GM12878 (cell line): ENCODE measurements around the gene GSTA4. TPM values are rescaled to one million over a fixed set of nuclear protein-coding genes. Genes with fewer than 3 reads are reported as not detected.
A peak's percentile ranks its signal among the peaks of the same experiment; 100 is the strongest.

Source experiments
- BHLHE40 ChIP-seq, 2 experiments: fragments of 450-650 bp in 1 of 2; IDR thresholded peaks; 2 replicates each; pipeline ENCODE4 v1.6.1; 2011 to 2017; ENCODE audit warnings: low read depth in 2 of 2, borderline replicate concordance in 1 of 2, improper control_type of control experiment in 1 of 2, low read length in 1 of 2, mild to moderate bottlenecking in 1 of 2
- BMI1 ChIP-seq: fragments of 450-650 bp; IDR thresholded peaks from 2 replicates; pipeline ENCODE4 v1.6.1; 2016; ENCODE audit warnings: mild to moderate bottlenecking, moderate library complexity, borderline replicate concordance
- CBX5 ChIP-seq: sonication (generic); IDR thresholded peaks from 2 replicates; pipeline ENCODE4 v1.6.1; 2016; ENCODE audit warnings: low read depth, moderate library complexity, mild to moderate bottlenecking, inconsistent platforms
- CREM ChIP-seq: IDR thresholded peaks from 2 replicates; pipeline ENCODE4 v1.6.1; 2014; ENCODE audit warnings: antibody characterized with exemption, low read depth
- ESRRA ChIP-seq: IDR thresholded peaks from 2 replicates; pipeline ENCODE4 v1.6.1; 2012; ENCODE audit warnings: mild to moderate bottlenecking, low read length, improper control_type of control experiment
- HDAC2 ChIP-seq: fragments of 200-600 bp; sonication (generic); IDR thresholded peaks from 2 replicates; pipeline ENCODE4 v1.6.1; 2017
- MEF2B ChIP-seq: fragments of 450-650 bp; IDR thresholded peaks from 2 replicates; pipeline ENCODE4 v1.6.1; 2018; ENCODE audit warnings: mild to moderate bottlenecking, moderate library complexity; ENCODE audit not compliant: partially characterized antibody, poor library complexity, severe bottlenecking
- POLR2A ChIP-seq: IDR thresholded peaks from 2 replicates; pipeline ENCODE4 v1.6.1; 2011; ENCODE audit warnings: low read depth, mild to moderate bottlenecking, low read length
- POU2F2 ChIP-seq: IDR thresholded peaks from 3 replicates; pipeline ENCODE4 v1.6.1; 2011; ENCODE audit warnings: low read depth, mild to moderate bottlenecking, low read length, borderline replicate concordance
- RB1 ChIP-seq: fragments of 450-650 bp; formaldehyde crosslinking; IDR thresholded peaks from 2 replicates; pipeline ENCODE4 v1.6.1; 2017; ENCODE audit warnings: mild to moderate bottlenecking, borderline replicate concordance
- RUNX3 ChIP-seq: IDR thresholded peaks from 2 replicates; pipeline ENCODE4 v1.6.1; 2012; ENCODE audit warnings: low read length, inconsistent platforms
- SMAD5 ChIP-seq: IDR thresholded peaks from 2 replicates; pipeline ENCODE4 v1.6.1; 2016; ENCODE audit warnings: antibody characterized with exemption, low read depth
- SMC3 ChIP-seq: IDR thresholded peaks from 2 replicates; pipeline ENCODE4 v1.6.1; 2011; ENCODE audit warnings: low read length, improper control_type of control experiment, borderline replicate concordance
- ZBED1 ChIP-seq: IDR thresholded peaks from 2 replicates; pipeline ENCODE4 v1.6.1; 2016; ENCODE audit warnings: borderline replicate concordance
- ZNF207 ChIP-seq: fragments of 450-650 bp; IDR thresholded peaks from 2 replicates; pipeline ENCODE4 v1.6.1; 2014; ENCODE audit warnings: antibody characterized with exemption, mild to moderate bottlenecking, borderline replicate concordance
- ZNF24 ChIP-seq: fragments of 450-650 bp; IDR thresholded peaks from 2 replicates; pipeline ENCODE4 v1.6.1; 2017; ENCODE audit warnings: antibody characterized with exemption, mild to moderate bottlenecking
- ZNF592 ChIP-seq: fragments of 450-650 bp; IDR thresholded peaks from 2 replicates; pipeline ENCODE4 v1.6.1; 2017; ENCODE audit warnings: mild to moderate bottlenecking, moderate library complexity
- ZNF687 ChIP-seq: fragments of 450-650 bp; IDR thresholded peaks from 2 replicates; pipeline ENCODE4 v1.6.1; 2017; ENCODE audit warnings: mild to moderate bottlenecking, moderate library complexity
- polyA plus RNA-seq, 11 experiments: library from polyadenylated mRNA; depleted of rRNA in 4 of 11; unstranded in 6 of 11; stranded (reverse) in 5 of 11; fragments of >200 nt; fragmentation: Nextera tagmentation in 4 of 11; fragmentation: Illumina TruSeq in 1 of 11; extraction: Ambion mirVana in 4 of 11; extraction: Trizol in 1 of 11; gene quantifications; 1 replicate in 1 of 11; 2 replicates in 10 of 11; pipeline versions ENCODE4 v1.2.1 to v1.2.3, GENCODE V29; 2011 to 2016; ENCODE audit warnings: inconsistent platforms in 2 of 11, missing spikeins in 2 of 11, low read depth in 1 of 11
- total RNA-seq, 4 experiments: library from RNA; depleted of rRNA in 3 of 4; stranded (reverse); fragments of >200 nt in 3 of 4; fragmentation: Illumina TruSeq in 1 of 4; extraction: Trizol in 1 of 4; gene quantifications; 2 replicates each; pipeline versions ENCODE4 v1.2.1 to v1.2.3, GENCODE V29; 2013 to 2021
- TF ChIP-seq, protein P1 (sequence below): IDR thresholded peaks from 2 replicates; pipeline ENCODE4 v1.6.1; 2012; ENCODE audit warnings: low read length, inconsistent platforms

The GSTA4 gene
- total and polyA plus RNA-seq, 10 of the 15 experiments (the other 5 are each of a cell fraction or from before 2014, with no cell fraction given) = 1.9 to 9.7 (median 4.4) TPM

DNA sequence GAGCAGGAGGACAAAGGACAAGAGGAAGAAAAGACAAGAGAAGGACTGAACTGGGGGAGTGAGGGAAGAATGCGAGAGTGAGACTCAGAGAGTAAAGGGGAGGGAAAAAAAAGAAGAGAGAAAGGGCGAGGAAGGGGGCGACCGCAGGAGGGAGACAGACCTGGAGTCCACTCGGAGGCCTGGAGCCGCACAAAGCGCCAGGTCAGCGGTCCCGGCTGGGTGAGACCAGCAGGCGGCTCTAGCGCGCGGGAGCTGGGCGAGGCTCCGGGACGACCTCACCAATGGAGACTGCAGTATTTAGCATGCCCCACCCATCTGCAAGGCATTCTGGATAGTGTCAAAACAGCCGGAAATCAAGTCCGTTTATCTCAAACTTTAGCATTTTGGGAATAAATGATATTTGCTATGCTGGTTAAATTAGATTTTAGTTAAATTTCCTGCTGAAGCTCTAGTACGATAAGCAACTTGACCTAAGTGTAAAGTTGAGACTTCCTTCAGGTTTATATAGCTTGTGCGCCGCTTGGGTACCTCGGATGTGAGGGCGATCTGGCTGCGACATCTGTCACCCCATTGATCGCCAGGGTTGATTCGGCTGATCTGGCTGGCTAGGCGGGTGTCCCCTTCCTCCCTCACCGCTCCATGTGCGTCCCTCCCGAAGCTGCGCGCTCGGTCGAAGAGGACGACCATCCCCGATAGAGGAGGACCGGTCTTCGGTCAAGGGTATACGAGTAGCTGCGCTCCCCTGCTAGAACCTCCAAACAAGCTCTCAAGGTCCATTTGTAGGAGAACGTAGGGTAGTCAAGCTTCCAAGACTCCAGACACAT lies at the start of gene GSTA4 (continued):
- TF ChIP-seq ZNF592 (0 out of 2 replicates have a peak, but pooled peaks have one; percentile 51), POLR2A (peak; percentile 67), RB1 (peak; percentile 86), CREM (peak; percentile 7; the same call in 1 of the 2 replicates), ZNF207 (peak; percentile 90; the same call in 1 of the 2 replicates), ZNF24 (peak; percentile 99), HDAC2 (0 out of 2 replicates have a peak, but pooled peaks have one; percentile 22), ESRRA (0 out of 2 replicates have a peak, but pooled peaks have one; percentile 18), CBX5 (peak; percentile 81; the same call in 1 of the 2 replicates), MEF2B (peak; percentile 30), ZNF687 (0 out of 2 replicates have a peak, but pooled peaks have one; percentile 62), SMAD5 (0 out of 2 replicates have a peak, but pooled peaks have one; percentile 29), ZBED1 (peak; percentile 76), BMI1 (peak; percentile 62; the same call in 1 of the 2 replicates), POU2F2 (peak; percentile 98), SMC3 (peak; percentile 37; the same call in 1 of the 2 replicates), BHLHE40 (IDR thresholded peaks at IDR 0.05; ENCODE audit: borderline replicate concordance in 1 of 2, low read depth in 2 of 2, low read length in 1 of 2) (peak in 1 of 2 experiments; percentile 22; a peak in 1 of 4 replicates), RUNX3 (peak; percentile 57)
- TF ChIP-seq, protein P1, sequence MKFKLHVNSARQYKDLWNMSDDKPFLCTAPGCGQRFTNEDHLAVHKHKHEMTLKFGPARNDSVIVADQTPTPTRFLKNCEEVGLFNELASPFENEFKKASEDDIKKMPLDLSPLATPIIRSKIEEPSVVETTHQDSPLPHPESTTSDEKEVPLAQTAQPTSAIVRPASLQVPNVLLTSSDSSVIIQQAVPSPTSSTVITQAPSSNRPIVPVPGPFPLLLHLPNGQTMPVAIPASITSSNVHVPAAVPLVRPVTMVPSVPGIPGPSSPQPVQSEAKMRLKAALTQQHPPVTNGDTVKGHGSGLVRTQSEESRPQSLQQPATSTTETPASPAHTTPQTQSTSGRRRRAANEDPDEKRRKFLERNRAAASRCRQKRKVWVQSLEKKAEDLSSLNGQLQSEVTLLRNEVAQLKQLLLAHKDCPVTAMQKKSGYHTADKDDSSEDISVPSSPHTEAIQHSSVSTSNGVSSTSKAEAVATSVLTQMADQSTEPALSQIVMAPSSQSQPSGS = peak; percentile 73; the same call in 1 of the 2 replicates
